HL-60 (cell line): Measurements from ENCODE around the gene LAMA2.

Experiments
- DNase-seq, 2 experiments: peaks; one replicate each; pipeline ENCODE4 v3.0.0-alpha.2; 2010 to 2020; ENCODE audit warnings: low read depth in 1 of 2, low spot score in 1 of 2
- H3K27ac ChIP-seq: fragments of 250-450 bp; sonication (Bioruptor Pico); replicated peaks from 2 replicates; pipeline ENCODE4 v1.5.1; 2020; ENCODE audit warnings: mild to moderate bottlenecking, moderate library complexity
- H3K27me3 ChIP-seq: fragments of 250-450 bp; sonication (Bioruptor Pico); 2 replicates; pipeline ENCODE4 v1.5.1; 2021; ENCODE audit warnings: mild to moderate bottlenecking, moderate library complexity; ENCODE audit not compliant: insufficient read depth, poor library complexity, severe bottlenecking
- H3K4me3 ChIP-seq: replicated peaks from 2 replicates; pipeline ENCODE4 v1.5.1; 2011; ENCODE audit warnings: mild to moderate bottlenecking, control low read depth, low read length; ENCODE audit not compliant: insufficient read depth
- GABPA ChIP-seq: IDR thresholded peaks from 2 replicates; pipeline ENCODE4 v1.6.1; 2012; ENCODE audit warnings: low read depth
- POLR2AphosphoS5 ChIP-seq: IDR thresholded peaks from 2 replicates; pipeline ENCODE4 v1.6.1; 2012; ENCODE audit warnings: low read depth
- SPI1 ChIP-seq: IDR thresholded peaks from 2 replicates; pipeline ENCODE4 v1.6.1; 2012; ENCODE audit warnings: low read depth, mild to moderate bottlenecking, borderline replicate concordance
- TF ChIP-seq, protein P1 (sequence below): IDR thresholded peaks from one replicate; pipeline ENCODE4 v1.5.1; 2011; ENCODE audit warnings: low read length, control low read depth, inconsistent platforms; ENCODE audit not compliant: insufficient read depth
- TF ChIP-seq, protein P2 (sequence below): IDR thresholded peaks from 2 replicates; pipeline ENCODE4 v1.6.1; 2012; ENCODE audit warnings: low read depth; ENCODE audit not compliant: insufficient replicate concordance

Gene LAMA2

DNA sequence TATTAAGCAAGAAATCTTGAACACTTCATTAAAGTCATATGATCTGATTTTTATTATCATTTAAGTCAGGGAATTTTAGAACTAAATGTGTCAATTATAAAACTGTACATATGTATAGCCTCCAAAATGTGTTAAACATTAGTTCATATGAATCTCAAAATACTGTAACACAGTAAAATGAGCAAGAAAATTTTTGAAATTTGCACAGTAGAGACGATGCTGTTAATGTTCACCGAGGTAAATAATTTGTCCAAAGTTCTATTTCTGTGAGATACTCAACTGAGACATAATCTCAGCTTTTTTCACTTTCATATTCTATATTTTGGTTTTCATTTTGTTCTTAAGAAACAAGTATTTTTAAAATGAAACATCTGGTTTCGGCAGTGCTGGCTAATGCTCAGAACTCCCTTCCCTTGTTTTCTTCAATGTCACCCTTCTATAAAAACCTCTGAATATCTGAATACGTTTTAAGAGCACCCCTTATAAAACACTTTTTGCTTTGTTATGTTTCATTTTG, 353.1 kb downstream of the LAMA2 start:
- no peak overlapping the region for H3K27ac ChIP-seq
- DNase-seq: no peak
- no peaks in the 10 kb centered on the region for H3K27me3 ChIP-seq
- no peak for TF ChIP-seq POLR2AphosphoS5
- TF ChIP-seq, protein P1, sequence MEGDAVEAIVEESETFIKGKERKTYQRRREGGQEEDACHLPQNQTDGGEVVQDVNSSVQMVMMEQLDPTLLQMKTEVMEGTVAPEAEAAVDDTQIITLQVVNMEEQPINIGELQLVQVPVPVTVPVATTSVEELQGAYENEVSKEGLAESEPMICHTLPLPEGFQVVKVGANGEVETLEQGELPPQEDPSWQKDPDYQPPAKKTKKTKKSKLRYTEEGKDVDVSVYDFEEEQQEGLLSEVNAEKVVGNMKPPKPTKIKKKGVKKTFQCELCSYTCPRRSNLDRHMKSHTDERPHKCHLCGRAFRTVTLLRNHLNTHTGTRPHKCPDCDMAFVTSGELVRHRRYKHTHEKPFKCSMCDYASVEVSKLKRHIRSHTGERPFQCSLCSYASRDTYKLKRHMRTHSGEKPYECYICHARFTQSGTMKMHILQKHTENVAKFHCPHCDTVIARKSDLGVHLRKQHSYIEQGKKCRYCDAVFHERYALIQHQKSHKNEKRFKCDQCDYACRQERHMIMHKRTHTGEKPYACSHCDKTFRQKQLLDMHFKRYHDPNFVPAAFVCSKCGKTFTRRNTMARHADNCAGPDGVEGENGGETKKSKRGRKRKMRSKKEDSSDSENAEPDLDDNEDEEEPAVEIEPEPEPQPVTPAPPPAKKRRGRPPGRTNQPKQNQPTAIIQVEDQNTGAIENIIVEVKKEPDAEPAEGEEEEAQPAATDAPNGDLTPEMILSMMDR: no peak
- no peak for TF ChIP-seq GABPA
- TF ChIP-seq, protein P2, sequence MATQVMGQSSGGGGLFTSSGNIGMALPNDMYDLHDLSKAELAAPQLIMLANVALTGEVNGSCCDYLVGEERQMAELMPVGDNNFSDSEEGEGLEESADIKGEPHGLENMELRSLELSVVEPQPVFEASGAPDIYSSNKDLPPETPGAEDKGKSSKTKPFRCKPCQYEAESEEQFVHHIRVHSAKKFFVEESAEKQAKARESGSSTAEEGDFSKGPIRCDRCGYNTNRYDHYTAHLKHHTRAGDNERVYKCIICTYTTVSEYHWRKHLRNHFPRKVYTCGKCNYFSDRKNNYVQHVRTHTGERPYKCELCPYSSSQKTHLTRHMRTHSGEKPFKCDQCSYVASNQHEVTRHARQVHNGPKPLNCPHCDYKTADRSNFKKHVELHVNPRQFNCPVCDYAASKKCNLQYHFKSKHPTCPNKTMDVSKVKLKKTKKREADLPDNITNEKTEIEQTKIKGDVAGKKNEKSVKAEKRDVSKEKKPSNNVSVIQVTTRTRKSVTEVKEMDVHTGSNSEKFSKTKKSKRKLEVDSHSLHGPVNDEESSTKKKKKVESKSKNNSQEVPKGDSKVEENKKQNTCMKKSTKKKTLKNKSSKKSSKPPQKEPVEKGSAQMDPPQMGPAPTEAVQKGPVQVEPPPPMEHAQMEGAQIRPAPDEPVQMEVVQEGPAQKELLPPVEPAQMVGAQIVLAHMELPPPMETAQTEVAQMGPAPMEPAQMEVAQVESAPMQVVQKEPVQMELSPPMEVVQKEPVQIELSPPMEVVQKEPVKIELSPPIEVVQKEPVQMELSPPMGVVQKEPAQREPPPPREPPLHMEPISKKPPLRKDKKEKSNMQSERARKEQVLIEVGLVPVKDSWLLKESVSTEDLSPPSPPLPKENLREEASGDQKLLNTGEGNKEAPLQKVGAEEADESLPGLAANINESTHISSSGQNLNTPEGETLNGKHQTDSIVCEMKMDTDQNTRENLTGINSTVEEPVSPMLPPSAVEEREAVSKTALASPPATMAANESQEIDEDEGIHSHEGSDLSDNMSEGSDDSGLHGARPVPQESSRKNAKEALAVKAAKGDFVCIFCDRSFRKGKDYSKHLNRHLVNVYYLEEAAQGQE: no peak
- TF ChIP-seq SPI1: no peak
- no peak overlapping the region for H3K4me3 ChIP-seq

DNA sequence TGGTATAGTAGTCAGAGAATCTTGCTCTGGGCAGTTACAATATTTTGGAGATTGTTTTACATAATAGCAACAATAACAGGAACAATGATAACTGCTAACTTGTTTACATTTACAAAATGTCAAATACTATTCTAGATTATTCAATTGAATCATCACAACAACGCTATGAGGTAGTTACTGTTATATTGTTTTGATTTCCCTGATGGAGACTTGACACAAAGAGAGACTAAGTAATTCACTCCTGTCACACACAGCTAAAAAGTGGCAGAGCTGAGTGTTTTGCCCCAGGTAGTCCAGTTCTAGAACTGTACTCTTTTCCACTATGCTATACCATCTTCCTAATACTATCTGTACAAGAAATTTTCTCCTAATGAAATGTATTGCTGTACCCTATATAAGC, 356.1 kb downstream of the LAMA2 start:
- no peak for DNase-seq

GRCh38 chr6:129239825-129240491, 357.0 kb downstream of the LAMA2 start:
- H3K27me3 ChIP-seq: no peaks in the 10 kb centered on the region
- no peak for DNase-seq
- TF ChIP-seq, protein P1: no peak
- TF ChIP-seq POLR2AphosphoS5 (no peak), SPI1 (no peak), GABPA (no peak)
- TF ChIP-seq, protein P2: no peak

More for the DNA sequence above, 356.1 kb downstream of the LAMA2 start:
- Histone ChIP-seq H3K27me3 (no peaks in the 10 kb centered on the region), H3K4me3 (no peak overlapping the region), H3K27ac (no peak overlapping the region)
- no peak for TF ChIP-seq GABPA
- TF ChIP-seq, protein P1: no peak
- TF ChIP-seq POLR2AphosphoS5: no peak
- TF ChIP-seq, protein P2: no peak
- TF ChIP-seq SPI1: no peak

More at GRCh38 chr6:129239825-129240491, 357.0 kb downstream of the LAMA2 start:
- Histone ChIP-seq H3K27ac (no peak overlapping the region), H3K4me3 (no peak overlapping the region)
